ENCODE data around the gene ZNF678.
"Not testable (repeated sequence)": the region's sequence is repeated elsewhere in the genome, so short reads cannot be mapped to it uniquely, and the experiment has no call there.

ZNF678 gene

DNA sequence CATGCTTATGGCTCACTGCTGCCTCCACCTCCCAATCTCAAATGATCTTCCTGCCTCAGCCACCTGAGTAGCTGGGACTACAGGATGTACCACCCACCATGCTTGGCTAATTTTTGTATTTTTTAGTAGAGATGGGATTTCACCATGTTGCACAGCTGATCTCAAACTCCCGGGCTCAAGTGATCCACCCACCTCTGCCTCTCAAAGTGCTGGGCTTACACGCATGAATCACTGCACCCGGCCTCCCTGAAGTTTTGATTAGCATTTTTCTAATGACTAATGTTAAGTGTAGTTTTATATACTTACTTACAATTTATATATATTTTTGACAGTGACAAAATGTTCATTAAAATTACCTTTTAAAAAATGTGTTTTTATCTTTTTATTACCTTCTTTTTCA, 41.1 kb downstream of the ZNF678 start:
- no peak for DNase-seq (ENCODE audit: low spot score)

DNA sequence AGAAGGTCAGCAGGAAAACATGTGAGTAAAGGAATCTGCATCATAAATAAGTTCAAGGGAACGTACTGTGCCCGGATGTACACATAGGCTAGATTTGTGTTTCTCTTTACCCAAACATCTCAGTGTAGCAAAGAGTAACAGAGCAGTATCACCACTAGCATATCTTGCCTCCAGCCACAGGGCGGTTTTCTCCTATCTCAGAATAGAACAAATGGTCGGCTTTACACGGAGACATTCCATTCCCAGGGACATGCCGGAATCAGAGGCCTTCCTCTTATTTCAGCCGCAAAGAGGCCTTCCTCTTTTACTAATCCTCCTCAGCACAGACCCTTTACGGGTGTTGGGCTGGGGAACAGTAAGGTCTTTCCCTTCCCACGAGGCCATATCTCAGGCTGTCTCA, 42.9 kb downstream of the ZNF678 start:
- DNase-seq (ENCODE audit: low spot score): not testable (repeated sequence)

DNA sequence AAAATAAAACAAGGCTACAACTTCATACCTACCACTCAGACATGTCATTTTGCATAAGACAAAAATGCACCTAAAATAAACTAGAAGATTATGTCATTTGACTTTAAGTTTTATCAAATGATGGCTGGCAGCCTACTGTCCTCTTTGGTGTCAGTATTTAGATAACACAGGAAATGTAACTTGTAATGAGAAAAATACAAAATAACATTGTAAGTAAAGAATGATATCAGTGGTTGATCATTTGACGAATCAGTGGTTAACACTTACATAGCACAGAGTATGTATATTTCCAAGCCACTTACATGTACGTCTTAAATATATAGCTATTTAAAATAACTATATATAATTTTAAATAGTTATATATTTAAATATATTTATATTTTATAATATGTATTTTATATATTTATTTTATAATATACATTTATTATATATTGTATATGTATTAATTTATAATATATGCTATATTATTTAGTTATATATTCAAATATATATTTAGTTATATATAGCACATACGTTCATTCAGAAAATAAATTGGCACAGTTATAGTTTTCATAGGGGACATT, 44.1 kb downstream of the ZNF678 start:
- DNase-seq (ENCODE audit: low spot score): no peak

DNA sequence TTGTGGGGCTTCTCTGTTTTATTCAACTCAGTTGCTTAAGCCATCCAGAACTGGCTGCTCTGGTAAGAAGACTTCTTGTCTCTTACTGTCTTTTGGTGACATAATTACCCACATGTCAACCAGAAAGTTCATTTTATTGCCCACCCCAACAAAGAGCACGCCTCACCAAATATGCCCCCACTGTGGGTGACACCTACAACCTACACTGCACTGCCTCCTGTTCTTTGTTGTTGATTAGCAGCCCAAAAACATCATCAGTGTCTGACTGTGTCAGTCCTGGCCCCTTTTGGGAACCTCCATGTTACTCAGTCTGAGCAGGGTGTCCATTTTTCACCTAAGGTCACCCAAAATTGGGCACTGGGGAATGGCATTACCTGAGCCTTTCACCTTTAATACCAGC, 49.3 kb downstream of the ZNF678 start:
- DNase-seq (ENCODE audit: low spot score): no peak

GRCh38 chr1:227613526-227613925, 50.2 kb downstream of the ZNF678 start:
- DNase-seq (ENCODE audit: low spot score): no peak

GRCh38 chr1:227621211-227621610, 57.9 kb downstream of the ZNF678 start:
- no peak for DNase-seq (ENCODE audit: low spot score)

GRCh38 chr1:227622739-227623475, 59.6 kb downstream of the ZNF678 start:
- no peak for DNase-seq (ENCODE audit: low spot score)

DNA sequence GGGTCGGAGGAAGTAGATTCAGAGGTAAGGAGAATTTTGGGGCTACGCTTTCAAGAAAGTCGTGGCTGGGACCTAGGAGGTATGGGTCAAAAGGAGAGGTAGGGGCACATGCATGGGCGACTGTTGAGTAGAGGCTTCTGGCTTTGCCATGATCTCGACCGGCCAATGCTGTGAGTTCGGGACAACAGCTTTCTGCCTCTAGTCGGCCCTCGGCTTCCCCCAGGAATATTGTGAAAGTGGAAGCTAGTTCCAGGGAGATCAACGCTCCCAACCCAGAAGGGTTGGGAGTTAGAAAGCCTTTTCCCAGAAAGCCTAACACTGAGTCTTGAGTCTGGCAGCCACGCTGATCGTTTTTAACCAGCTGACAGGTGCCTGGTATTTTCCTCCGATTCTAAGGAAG, 69.0 kb downstream of the ZNF678 start:
- no peak for DNase-seq (ENCODE audit: low spot score)

DNA sequence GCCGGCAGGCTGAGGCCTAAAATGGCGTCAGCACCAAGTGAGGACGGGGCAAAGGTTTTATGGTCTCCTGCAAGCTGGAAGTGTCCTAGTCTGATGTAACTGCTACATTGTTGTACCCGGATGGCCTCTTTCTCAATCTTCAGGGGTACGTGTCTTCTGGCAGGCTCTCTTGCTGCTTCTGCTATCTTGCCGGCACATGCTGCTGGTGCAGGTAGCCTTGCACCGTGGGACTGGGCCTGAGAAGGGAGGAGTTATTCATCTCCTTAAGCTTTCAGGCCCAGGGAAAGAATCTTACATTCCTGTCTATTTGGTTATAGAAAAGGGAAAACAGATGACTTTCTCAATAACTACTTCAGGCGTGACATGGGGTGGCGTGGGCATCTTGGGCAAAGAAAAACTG, 72.2 kb downstream of the ZNF678 start:
- DNase-seq (ENCODE audit: low spot score): no peak

- no peak for DNase-seq (ENCODE audit: low spot score)
Observed at GRCh38 chr1:227654431-227654830, 91.1 kb downstream of the ZNF678 start.

GRCh38 chr1:227654858-227655752, 91.7 kb downstream of the ZNF678 start:
- no peak for DNase-seq (ENCODE audit: low spot score)

DNA sequence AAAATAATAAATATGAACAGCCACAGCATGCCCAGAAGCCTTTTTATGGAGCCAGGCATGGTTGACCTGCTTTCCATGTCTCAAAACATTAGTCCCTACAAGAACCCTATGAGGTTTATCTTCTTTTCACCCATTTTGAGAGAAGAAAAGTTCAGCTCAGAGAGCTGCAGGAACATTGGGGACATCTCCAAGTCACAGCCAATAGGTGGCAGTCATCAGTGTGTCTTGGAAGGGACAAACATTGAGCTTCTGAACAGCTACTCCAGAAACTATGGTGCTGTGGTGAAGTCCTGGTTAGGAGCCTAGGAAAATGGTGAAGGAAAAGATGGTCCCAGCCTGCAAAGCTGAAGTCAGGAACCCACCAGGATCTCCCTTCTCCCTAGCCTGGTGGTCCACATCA, 98.1 kb downstream of the ZNF678 start:
- no peak for DNase-seq (ENCODE audit: low spot score)

- no peak for DNase-seq (ENCODE audit: low spot score)
Observed at GRCh38 chr1:227662933-227663332, 99.6 kb downstream of the ZNF678 start.

GRCh38 chr1:227666286-227666685, 102.9 kb downstream of the ZNF678 start:
- no peak for DNase-seq (ENCODE audit: low spot score)

DNA sequence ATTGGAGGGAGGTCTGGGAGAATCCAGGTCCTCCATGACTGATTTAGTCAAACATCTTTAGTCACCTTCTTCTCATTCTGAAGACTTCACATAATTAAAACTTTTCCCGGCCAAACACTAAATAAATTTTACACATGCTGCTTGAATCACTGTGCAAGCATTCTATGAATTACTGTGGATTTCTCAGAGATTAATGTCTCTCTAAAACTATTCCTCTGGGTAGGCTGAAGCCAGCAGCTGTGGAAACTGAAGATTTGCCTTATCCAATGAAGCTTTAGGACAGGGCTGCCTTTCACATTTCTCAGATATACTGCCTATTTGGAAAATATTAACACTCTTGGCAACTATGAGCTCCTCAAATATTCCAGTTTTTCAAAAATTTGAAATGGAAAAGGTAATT, 110.1 kb downstream of the ZNF678 start:
- DNase-seq (ENCODE audit: low spot score): no peak

- DNase-seq (ENCODE audit: low spot score): no peak
Observed at GRCh38 chr1:227685807-227686206, 122.5 kb downstream of the ZNF678 start.

DNA sequence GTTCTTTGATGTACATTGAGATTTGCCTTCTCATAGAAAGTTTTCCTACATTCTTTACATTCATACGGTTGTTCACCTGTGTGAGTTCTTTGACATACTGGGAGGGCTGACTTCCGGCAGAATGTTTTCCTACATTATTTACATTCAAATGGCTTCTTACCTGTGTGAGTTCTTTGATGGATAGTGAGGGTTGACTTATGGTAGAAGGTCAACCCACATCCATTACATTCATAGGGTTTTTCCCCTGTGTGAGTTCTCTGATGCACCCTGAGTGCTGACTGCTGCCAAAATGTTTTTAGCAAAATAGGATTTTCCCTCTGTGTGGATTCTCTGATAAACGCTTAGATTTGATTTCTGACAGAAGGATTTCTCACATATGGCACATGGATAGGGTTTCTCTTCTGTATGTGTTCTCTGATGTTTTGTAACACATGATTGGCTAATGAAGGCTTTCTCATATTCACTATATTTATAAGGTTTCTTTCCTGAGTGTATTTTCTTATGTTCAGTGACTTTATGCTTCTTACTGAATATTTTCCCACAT, 134.0 kb downstream of the ZNF678 start:
- DNase-seq (ENCODE audit: low spot score): no peak

GRCh38 chr1:227701631-227702030, 138.3 kb downstream of the ZNF678 start:
- DNase-seq (ENCODE audit: low spot score): not testable (repeated sequence)

DNA sequence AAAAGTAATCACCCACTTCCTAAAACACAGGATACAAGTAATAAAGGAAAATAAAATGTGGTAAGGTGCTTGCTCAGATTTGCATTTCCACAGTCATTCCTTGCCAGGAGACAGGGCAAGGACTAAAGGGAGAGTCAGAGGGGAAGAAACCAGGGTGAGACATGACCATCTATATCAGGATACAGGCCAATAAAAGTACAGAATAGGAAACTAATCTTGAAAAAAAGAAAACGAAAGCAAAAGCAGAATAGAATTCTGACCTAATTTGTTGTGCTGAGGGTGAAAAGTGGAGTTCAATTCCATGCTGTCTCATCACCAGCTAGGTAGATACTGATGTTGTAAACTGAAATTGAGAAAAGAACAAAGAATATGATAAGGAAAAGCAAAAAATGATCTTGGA, 144.5 kb downstream of the ZNF678 start:
- DNase-seq (ENCODE audit: low spot score): no peak

DNA sequence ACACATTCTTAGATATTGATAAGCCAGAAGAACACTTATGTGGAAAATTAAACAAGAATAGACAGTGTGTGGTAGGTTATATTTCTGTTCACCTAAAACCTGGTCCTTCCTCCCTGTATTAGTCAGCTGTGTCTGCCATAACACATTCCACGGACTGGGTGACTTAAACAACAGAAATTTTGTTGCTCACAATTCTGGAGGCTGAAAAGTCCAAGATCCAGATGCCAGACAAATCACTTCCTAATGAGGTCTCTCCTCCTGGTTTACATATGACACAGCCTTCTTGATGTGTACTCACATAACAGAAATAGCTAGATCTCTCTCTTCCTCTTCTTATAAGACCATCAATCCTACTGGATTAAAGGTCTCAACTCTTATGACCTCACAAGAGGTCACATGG, 146.1 kb downstream of the ZNF678 start:
- no peak for DNase-seq (ENCODE audit: low spot score)

DNA sequence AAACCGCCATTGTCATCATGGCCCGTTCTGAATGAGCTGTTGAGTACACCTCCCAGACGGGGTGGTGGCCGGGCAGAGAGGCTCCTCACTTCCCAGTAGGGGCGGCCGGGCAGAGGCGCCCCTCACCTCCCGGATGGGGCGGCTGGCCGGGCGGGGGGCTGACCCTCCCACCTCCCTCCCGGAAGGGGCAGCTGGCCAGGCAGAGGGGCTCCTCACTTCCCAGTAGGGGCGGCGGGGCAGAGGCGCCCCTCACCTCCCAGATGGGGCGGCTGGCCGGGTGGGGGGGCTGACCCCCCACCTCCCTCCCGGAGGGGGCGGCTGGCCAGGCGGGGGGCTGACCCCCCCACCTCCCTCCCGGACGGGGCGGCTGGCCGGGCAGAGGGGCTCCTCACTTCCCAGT, 147.1 kb downstream of the ZNF678 start:
- DNase-seq (ENCODE audit: low spot score): not testable (repeated sequence)

GRCh38 chr1:227712648-227713047, 149.3 kb downstream of the ZNF678 start:
- no peak for DNase-seq (ENCODE audit: low spot score)

DNA sequence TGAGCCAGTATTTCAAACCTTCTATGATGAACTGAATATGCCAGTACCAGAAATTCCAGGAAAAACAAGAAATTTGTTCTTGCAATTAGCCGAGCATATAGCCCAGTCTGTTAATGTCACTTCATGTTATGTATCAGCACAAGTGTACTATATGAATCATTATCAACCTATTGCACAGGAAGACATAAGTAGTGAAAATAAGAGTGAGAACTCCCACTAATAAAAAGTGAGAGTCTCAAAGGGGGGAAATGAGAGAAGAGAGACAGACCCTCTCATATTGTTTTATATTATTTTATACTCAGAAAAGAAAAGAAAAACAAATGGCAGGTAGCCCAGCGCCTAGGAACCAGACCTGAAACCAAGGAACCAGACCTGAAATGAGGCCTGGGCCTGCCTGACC, 155.6 kb downstream of the ZNF678 start:
- DNase-seq (ENCODE audit: low spot score): no peak

Measured in pons (tissue), 1 donor.